Measurements from ENCODE around the gene MCUR1. TPM values are rescaled to one million over a fixed set of nuclear protein-coding genes. Genes with fewer than 3 reads are reported as not detected.

The MCUR1 gene
- total RNA-seq, 1 experiment from 2014 or later, result 64.8 TPM

GRCh38 chr6:13760307-13761304 is 53.8 kb downstream of the MCUR1 start:
- POLR2A ChIA-PET, result no interaction called here

GRCh38 chr6:13759025-13759424 is 55.3 kb downstream of the MCUR1 start:
- no peaks in the 10 kb centered on the region for H3K4me1 ChIP-seq
- no peak for DNase-seq
- Mint-ChIP-seq H3K27me3 (ENCODE audit: insufficient read depth, unreplicated experiment) (no peaks in the 10 kb centered on the region), H3K4me3 (ENCODE audit: unreplicated experiment) (no peak overlapping the region), H3K36me3 (ENCODE audit: insufficient read depth, unreplicated experiment) (no peaks in the 10 kb centered on the region), H3K27ac (ENCODE audit: unreplicated experiment) (no peak overlapping the region), H3K9me3 (ENCODE audit: unreplicated experiment) (no peaks in the 10 kb centered on the region), H3K4me1 (ENCODE audit: low read depth, unreplicated experiment) (no peaks in the 10 kb centered on the region)
- H3K9me3 ChIP-seq, result no peaks in the 10 kb centered on the region
- no peaks in the 10 kb centered on the region for H3K36me3 ChIP-seq (ENCODE audit: control insufficient read depth, insufficient read depth, low read length)
- ChIA-PET CTCF (no interaction called here), POLR2A (no interaction called here)
- no peaks in the 10 kb centered on the region for H3K27me3 ChIP-seq (replicated peaks; ENCODE audit: control insufficient read depth, insufficient read depth, low read length)
- H3K4me3 ChIP-seq (ENCODE audit: low read depth, low read length), result no peak overlapping the region
- no peak for TF ChIP-seq CTCF (IDR thresholded peaks at IDR 0.05; ENCODE audit: insufficient read depth in 1 of 2, low read depth in 1 of 2, low read length in 1 of 2, severe bottlenecking in 1 of 2, unreplicated experiment in 1 of 2)
- intact Hi-C loops (cut with micrococcal nuclease; ENCODE audit: unreplicated experiment), result no loop called here
- no TSS peak for BruUV-seq (replicated peaks)

More at GRCh38 chr6:13760307-13761304, 53.8 kb downstream of the MCUR1 start:
- Histone ChIP-seq H3K36me3 (ENCODE audit: control insufficient read depth, insufficient read depth, low read length) (no peaks in the 10 kb centered on the region), H3K9me3 (no peaks in the 10 kb centered on the region), H3K27me3 (replicated peaks; ENCODE audit: control insufficient read depth, insufficient read depth, low read length) (no peaks in the 10 kb centered on the region), H3K4me3 (ENCODE audit: low read depth, low read length) (no peak overlapping the region), H3K4me1 (no peaks in the 10 kb centered on the region)
- no peak for TF ChIP-seq CTCF (IDR thresholded peaks at IDR 0.05; ENCODE audit: insufficient read depth in 1 of 2, low read depth in 1 of 2, low read length in 1 of 2, severe bottlenecking in 1 of 2, unreplicated experiment in 1 of 2)
- no peak overlapping the region for H3K27ac Mint-ChIP-seq (ENCODE audit: unreplicated experiment)
- BruUV-seq (replicated peaks), result no TSS peak
- CTCF ChIA-PET, result no interaction called here
- DNase-seq, result no peak
- intact Hi-C loops (cut with micrococcal nuclease; ENCODE audit: unreplicated experiment), result no loop called here
- no peaks in the 10 kb centered on the region for H3K9me3 Mint-ChIP-seq (ENCODE audit: unreplicated experiment)
- no peaks in the 10 kb centered on the region for H3K27me3 Mint-ChIP-seq (ENCODE audit: insufficient read depth, unreplicated experiment)
- no peak overlapping the region for H3K4me3 Mint-ChIP-seq (ENCODE audit: unreplicated experiment)
- H3K4me1 Mint-ChIP-seq (ENCODE audit: low read depth, unreplicated experiment), result no peaks in the 10 kb centered on the region
- H3K36me3 Mint-ChIP-seq (ENCODE audit: insufficient read depth, unreplicated experiment), result no peaks in the 10 kb centered on the region

- no peaks in the 10 kb centered on the region for H3K27me3 ChIP-seq (replicated peaks; ENCODE audit: control insufficient read depth, insufficient read depth, low read length)
- ChIA-PET POLR2A (no interaction called here), CTCF (no interaction called here)
- no peaks in the 10 kb centered on the region for H3K4me1 ChIP-seq
- no peak for TF ChIP-seq CTCF (IDR thresholded peaks at IDR 0.05; ENCODE audit: insufficient read depth in 1 of 2, low read depth in 1 of 2, low read length in 1 of 2, severe bottlenecking in 1 of 2, unreplicated experiment in 1 of 2)
- DNase-seq, result no peak
- intact Hi-C loops (cut with micrococcal nuclease; ENCODE audit: unreplicated experiment), result no loop called here
- H3K36me3 Mint-ChIP-seq (ENCODE audit: insufficient read depth, unreplicated experiment), result no peaks in the 10 kb centered on the region
- no peaks in the 10 kb centered on the region for H3K27me3 Mint-ChIP-seq (ENCODE audit: insufficient read depth, unreplicated experiment)
- no peaks in the 10 kb centered on the region for H3K9me3 ChIP-seq
- no peak overlapping the region for H3K4me3 ChIP-seq (ENCODE audit: low read depth, low read length)
- H3K9me3 Mint-ChIP-seq (ENCODE audit: unreplicated experiment), result no peaks in the 10 kb centered on the region
- no peak overlapping the region for H3K4me3 Mint-ChIP-seq (ENCODE audit: unreplicated experiment)
- H3K4me1 Mint-ChIP-seq (ENCODE audit: low read depth, unreplicated experiment), result no peaks in the 10 kb centered on the region
- H3K36me3 ChIP-seq (ENCODE audit: control insufficient read depth, insufficient read depth, low read length), result no peaks in the 10 kb centered on the region
- BruUV-seq (replicated peaks), result no TSS peak
- no peak overlapping the region for H3K27ac Mint-ChIP-seq (ENCODE audit: unreplicated experiment)
Observed at GRCh38 chr6:13754644-13755043, 59.7 kb downstream of the MCUR1 start.

All from Caco-2 (cell line).